A204.1 (cell line): ENCODE measurements around the gene SBK1.
"Not testable (repeated sequence)": the region's sequence is repeated elsewhere in the genome, so short reads cannot be mapped to it uniquely, and the experiment has no call there.

Source experiments
- FAIRE-seq: peaks from 2 replicates; lab custom pipeline; 2012; peaks lifted over from hg19 to GRCh38; lab: Jason Lieb, UNC

Gene SBK1

DNA sequence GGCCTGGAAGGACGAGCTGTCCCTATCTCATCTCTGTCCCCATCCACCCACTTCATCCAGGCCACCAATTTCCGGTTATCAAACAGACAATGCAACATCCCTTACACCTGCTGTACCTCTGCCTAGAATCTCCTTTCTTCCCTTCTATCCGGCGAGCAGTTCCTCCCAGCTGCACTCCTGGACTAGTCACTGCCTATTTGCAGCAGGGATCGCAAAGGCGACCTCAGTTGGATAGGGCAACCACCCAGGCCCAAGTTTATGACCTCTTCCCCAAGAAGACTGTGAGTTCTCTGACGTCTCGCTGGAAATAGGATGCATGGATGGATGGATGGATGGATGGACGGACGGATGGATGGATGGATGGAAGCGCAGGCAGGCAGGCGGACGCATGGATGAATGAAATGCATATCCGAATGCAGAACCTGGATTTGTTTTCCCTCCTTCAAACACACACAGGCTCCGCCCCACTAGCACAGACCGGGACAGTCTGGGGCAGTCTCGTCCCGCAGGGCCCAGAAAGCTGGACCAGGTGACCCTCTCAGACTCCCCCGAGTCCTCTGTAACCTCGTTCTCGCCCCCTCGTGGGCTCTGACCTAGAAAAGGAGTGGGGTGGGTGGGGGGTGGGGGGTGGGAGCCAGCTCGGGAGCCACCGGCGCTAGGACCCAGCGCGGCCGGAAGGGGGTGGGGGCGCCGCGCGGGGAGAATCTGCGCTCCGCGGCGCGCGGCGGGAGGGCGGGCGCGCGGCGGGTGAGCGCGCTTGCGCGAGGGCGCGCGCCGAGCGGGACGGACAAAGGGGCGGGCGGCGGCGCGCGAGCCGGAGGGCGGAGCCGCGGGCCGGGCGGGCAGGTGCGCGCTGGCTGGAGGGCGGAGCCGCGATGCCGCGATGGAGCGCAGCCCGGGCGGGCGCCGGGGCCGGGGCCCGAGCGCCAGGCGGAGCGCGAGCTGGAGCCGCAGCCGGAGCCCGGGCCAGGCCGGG, at the start of gene SBK1:
Gene SBK1 (plus strand): TSS at position 875 of the 976 bp plus-strand sequence. CDS start 24,867 bp downstream, outside the sequence.
- FAIRE-seq: no peak

DNA sequence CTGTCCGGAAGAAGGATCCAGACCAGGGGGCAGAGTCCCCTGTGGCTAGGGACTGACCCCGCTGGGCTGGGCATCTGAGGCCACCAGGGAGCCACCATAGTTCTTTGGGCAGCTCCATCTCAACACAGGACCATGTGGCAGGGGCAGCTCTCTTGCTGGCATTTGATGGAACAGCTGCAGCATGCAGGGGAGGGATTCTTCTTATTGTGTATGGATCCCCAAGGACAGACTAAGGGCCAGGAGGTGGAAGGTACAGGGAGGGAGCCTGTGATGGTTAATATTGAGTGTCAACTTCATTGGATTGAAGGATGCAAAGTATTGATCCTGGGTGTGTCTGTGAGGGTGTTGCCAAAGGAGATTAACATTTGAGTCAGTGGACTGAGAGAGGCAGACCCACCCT, 42.8 kb upstream of the SBK1 start:
- not testable (repeated sequence) for FAIRE-seq

DNA sequence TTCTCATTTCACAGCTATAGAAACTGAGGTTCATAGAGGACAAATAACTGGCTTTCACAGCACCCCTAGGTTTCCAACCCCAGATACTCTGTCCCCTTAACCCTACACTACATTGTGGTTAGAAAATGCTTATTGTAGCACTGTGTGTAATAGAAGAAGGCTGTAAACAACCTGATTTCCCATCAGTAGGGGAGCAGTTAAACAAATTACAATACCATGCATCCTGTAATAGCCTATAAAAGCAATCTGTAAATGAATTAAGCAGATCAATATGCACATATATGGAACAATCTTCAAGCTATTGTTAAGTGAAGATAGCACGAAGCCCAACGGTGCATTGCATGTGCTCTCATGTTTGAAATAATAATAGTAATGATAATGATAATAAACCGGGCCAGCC, 41.3 kb upstream of the SBK1 start:
- FAIRE-seq: no peak

DNA sequence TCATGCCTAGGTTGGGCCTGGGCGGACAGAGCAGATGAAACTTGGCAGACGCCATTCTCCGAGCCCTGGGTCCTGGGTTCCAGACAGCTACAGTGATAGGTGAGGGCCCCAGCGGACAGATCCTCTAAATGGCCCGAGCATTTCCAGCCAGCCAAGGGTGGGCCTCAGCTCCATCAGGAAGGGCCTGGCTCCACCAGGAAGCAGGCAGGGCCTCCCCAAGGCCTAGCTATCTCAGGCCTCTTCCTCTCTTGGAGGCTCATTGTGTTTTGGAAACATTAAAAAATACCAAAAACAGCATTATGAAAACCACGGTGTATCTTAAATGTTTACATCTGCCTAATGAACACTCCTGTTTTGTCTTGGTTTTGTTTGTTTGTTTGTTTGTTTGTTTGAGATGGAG, 38.2 kb upstream of the SBK1 start:
- no peak for FAIRE-seq

DNA sequence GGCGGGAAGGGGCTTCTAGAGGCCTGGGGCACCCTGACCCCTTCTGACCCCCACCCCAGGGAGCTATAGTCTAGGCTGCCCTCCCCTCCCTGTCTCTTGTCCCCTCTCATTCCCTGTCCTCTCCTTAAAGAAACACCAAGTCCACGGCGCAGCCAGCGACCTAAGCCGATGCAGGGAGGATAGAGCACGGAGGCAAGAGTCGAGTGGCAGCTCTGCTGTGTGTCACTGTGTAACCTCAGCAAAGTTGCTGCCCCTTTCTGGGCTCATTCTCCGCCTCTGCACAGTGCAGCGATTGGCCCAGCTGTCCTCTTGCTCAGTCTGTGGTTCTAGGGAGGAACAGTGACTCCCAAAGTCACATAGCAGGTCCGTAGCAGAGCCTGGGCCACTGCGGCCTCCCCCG, 36.5 kb upstream of the SBK1 start:
- FAIRE-seq: no peak

DNA sequence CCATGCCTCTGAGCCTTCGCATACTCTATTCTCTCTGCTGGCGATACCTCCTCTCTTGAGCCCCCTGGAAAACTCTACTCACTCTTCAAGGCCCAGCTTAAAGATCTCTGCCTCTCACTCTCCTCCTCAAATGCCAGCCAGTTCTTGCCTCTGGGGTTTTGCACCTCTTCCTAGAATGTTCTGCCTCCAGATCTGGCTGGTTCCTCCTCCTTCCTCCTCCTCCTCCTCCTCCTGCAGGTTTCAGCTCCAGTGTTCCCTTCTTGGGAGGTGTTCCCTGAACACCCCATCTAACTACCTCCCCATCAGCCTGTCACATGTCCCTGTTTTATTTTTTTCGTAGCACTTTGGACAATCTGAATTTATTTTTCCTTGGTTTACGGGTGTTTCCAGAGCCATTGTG, 35.1 kb upstream of the SBK1 start:
- FAIRE-seq: no peak

DNA sequence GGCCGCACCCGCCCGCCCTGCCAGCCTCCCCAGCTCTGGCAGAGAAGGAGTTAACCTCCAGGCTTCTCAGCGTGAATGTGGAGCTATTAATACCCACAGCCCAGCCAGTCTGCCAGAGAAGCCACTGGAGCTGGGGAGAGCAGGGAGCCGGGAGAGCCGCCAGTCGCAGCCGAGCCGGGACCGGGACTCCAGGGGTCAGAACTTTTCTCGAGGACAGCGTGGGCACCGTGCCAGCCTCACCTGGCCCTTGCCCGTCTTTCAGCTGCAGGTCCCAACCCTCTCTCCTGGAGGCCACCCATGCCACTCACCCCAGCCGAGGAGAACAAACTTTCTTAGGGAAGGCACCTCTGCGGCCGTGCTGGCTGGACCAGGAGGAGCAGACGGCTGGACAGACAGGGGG, 33.8 kb upstream of the SBK1 start:
- FAIRE-seq: no peak

DNA sequence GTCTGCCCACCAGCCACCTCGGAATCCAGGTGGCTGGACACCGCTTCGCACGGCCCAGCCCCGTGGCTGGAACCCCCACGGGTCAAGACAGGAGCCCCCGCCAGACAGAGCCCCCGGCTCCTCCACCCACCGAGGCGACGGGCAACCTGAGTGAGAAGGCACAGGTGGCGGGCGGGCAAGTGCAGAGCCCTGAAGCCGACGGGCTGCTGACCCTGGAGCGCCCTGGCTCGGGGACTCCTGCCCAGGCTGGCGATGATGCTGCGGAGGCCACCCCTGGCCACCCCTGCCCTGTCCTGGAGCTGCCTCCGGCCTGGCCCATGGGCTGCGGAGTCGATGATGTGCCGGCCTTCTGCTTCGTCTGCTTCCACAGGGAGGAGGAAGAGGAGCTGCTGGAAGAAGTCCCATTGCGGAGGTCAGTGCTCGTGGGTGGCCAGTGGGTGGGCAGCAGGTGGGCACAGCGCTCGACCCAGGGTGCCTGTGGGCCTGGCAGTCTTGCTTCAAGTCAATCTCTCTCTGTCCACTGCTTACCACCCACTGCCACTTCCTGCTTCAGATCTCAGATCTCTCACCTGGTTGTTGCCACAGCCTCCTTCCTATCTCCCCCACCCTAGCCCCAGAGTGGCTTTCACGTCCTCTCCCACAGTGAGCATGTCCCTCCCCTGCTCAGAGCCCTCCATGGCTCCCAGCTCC, 33.1 kb upstream of the SBK1 start:
- no peak for FAIRE-seq

DNA sequence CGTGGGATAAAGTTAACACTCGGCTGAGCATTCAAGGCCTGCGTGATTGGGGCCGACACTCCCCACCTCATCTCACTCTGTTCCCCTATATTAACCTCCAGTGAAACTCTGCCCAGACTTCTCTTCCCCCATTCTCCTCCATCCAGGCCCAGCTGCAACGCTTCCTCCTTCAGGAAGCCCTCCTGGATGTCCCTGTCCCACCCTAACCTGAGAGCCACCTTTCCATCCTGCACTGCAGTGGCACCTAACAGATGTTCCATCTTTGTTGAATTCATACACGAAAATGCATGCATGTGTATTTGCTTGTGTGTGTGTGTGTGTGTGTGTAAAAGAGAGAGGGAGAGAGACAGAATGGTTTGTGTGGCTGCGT, 32.6 kb upstream of the SBK1 start:
- FAIRE-seq: no peak

DNA sequence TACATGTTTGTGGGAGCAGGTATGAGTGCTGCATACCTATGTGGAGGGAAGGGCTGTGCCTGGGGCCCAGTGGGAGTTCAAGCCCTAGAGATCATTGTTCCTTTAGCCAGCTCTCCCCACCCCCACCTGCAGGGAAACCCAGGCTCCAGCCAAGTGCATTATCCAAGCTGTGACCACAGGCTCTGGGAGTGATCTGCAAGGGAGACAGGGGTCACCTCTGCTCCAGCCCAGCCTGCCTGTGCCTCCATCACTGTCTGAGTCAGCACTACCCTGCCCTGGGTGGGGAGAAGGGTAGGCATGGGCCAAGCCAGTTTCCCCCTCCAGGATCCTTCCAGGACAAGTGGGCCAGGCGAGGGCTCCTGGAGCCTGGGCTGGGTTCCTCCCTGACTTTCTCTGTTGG, 32.1 kb upstream of the SBK1 start:
- FAIRE-seq: no peak

DNA sequence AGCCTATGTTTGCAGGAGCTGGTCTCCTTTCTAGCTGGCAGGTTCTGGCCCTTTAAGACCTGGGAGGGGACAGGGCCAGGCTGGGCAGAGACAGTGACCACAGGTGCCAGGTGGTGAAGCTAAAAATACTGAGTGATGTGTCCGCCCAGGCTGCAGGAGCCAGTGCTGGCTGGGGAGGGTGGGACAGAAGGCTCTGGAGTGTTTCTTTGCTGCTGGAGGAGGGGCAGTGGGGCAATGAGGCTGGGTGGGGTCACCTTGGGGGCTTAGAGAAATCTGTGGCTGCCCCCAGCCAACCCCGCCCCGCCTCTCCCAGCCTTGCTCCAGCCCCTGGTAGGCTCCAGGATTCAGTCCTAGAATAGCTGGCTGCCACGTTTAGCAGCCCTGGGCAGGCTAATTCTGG, 30.4 kb upstream of the SBK1 start:
- FAIRE-seq: no peak

DNA sequence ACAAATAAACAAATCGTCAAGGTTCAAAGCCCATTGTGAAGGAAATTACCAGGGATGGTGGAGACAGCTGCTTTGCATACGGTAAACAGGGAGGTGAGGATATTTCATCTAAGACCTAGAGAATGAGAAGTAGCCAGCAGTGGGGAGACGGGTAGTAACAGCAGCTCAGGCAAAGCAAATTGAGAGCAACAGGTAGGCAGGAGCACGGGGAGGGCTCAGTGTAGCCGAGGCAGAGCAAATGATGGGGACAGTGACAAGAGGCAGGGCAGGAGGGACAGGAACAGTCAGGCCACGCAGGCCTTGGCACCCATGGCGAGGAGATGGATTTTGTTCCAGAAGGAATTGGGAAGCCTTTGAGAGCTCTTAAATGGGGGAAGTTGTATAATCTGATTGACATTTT, 29.0 kb upstream of the SBK1 start:
- no peak for FAIRE-seq

DNA sequence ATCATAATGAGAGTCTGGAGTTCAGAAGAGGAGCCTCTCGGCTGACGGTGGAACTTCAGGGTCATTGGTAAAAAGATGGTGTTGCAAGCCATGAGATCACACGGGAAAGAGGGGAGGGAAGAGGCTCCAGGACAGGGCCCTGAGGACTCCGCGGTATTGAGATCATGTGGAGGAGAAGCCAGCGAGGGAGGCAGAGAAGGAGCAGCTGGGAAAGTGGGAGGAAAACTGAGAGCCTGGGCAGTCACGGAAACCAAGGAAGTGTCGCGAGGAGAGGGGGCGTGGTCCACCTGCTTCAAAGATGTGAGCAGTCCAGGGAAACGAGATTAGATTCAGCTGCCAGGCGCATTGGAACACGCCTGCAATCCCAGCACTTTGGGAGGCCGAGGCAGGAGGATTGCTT, 27.7 kb upstream of the SBK1 start:
- no peak for FAIRE-seq

DNA sequence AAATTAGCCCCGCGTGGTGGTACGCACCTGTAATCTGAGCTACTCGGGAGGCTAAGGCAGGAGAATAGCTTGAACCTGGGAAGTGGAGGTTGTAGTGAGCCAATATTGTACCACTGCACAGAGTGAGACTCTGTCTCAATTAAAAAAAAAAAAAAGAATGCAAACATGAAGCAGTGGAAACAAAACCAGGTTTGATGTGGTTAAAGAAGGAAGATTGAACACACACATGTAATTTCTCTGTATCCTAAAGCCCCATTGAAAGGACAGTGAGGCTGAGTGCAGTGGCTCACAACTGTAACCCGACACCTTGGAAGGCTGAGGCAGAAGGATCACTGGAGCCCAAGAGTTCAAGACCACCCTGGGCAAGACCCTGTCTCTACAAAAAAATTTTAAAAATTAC, 26.5 kb upstream of the SBK1 start:
- no peak for FAIRE-seq

DNA sequence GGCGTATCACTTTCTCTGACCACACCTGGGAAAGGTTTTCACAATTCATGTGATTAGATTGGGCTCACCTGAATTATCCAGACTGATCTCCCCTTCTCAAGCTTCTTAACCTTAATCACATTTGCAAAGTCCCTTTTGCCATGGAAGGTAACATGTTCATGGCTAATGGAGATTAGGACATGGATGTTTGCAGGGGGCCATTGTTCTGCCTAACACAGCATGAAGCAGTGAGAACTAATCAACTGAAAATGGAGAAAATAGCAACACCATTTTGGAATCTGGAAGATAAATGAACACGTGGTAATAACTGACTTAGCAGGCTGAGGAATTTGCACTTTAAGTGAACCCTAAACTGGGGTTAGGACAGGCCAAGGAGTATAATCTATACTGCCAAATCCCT, 25.0 kb upstream of the SBK1 start:
- no peak for FAIRE-seq

DNA sequence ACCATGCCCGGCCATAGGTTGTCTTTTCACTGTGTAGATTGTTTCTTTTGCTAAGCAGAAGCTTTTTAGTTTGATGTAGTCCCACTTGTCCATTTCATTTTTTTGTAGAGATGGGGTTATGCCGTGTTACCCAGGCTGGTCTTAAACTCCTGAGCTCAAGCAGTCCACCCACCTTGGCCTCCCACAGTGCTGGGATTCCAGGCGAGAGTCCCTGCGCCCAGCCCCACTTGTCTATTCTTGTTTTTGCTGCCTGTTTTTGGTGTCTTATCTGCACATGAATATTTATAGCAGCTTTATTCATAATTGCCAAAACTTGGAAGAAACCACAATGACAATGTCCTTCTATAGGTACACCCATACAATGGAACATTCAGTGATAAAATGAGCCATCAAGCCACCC, 18.8 kb upstream of the SBK1 start:
- FAIRE-seq: no peak

DNA sequence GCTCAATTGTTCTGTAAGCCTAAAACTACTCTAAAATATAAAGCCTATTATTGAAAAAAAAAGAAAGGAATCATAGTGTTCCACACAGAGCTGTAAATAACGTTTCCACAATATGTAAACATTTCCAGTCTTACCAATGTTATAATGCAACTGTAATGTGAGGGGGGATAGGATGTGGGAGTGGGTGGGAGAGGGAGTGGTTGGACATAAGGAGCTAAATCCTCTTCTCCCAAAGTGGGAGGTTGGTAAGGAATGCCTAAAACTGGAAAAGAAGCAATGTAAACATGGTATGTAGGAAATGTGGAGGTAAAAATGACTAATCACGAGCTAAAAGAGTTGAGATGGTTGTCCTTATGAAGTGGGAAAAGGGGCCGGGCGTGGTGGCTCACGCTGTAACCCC, 17.6 kb upstream of the SBK1 start:
- no peak for FAIRE-seq

DNA sequence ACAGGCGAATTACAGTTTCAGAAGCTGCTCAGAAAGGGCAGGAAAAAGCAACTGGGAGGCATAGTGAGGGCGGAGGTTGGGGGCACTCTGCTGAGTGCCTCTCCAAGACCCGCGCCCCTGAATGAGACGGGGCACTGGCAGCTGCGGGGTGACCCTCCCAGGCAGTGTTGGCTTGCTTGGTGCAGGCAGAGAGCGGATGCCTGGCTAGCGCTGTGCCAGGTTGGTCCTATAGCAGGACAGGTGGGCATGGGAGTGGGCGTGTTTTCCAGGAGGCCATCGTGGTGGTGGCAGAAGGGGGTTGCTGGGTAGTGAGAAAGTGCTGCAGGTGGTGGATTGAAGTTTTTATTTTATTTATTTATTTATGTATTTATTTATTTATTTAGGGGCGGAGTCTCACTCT, 16.0 kb upstream of the SBK1 start:
- FAIRE-seq: no peak

DNA sequence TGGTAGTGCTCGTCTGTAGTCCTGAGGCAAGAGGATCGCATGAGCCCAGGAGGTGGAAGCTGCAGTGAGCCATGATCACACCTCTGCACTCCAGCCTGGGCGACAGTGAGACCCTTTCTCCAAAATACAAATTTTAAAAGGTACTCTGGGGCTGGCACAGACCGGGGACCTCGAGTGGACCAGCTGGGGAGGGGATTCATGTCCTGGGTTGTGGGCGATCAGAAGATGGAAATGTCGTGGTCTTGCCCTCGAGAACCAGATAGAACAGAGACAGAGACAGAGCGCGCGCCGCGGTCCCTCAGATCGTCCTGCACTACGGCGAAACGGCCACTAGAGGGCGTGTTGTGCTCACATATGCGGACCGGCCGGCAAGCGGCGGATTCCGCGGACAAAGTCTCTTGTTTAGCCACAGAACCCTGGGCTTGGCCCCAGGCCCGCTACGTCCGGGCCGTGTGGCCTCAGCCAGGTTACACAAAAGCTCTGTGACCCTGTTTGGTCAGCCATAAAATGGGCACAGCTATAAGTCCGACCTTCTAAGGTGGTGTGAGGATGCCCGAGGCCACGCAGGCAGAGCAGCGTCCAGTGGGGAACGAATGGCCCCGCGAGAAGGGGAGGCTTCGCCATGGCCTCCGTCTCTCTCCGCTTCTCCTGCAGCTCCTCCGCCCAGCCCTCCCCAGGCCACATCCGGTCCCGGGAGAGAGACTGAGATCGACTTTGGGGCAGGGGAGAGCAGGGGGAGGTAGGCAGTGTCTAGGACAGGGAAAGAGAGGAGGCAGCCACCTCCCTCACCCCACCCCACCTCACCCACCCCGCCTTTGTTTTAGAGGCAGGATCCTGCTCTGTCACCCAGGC, 14.6 kb upstream of the SBK1 start:
- peak; percentile 52 for FAIRE-seq

DNA sequence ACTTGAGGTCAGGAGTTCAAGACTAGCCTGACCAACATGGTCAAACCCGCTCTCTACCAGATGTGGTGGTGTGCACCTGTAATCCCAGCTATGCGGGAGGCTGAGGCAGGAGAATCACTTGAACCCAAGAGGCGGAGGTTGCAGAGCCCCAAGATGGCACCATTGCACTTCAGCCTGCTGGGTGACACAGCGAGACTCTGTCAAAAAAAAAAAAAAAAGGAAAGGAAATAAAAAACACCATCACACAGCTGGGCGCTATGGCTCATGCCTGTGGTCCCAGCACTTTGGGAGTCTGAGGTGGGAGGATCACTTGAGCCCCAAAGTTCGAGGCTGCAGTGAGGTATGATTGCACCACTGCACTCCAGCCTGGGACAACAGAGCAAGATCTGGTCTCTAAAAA, 13.3 kb upstream of the SBK1 start:
- no peak for FAIRE-seq

DNA sequence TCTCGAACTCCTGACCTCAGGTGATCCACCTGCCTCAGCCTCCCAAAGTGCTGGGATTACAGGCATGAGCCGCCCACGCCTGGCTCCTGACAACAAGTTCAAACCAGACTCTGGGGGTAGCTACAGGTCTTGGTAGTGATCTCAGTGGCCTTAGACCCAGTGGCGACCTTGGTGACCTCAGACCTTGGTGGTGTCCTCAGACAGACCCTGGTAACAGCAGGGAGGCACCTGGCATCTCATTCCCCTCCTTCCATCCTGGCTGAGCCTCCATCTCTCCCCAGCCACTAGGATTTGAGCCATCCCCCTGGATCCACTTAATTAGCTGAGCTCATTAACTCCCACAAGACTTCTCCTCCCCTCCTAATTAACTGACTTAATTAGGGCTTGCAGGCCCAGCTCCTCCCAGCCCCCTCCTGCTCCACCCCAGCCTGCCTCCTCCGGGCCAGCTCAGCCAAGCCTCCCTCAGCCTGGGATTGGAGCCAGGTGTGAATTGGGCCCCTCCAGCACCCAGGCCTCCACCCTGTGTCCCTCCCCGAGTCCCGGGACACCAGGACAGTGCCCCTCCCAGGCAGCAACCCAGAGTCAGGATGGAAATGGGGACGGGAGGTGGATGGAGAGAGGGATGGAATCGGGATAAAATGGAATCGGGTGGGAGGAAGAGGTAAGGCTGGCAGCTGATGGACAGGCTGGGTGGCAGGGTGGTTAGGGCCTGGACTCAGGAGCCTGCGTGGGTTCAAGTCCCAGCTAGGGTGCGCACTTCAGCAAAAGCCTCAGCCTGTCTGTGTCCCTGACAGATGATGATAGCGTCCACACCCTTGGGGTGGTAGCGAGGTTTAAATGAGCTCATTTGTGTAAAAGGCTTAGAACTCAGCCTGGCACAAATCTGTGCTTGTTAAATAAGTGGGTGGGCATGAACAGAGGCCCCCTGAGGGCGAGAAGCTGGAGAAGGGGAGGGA, 11.2 kb upstream of the SBK1 start:
- no peak for FAIRE-seq

DNA sequence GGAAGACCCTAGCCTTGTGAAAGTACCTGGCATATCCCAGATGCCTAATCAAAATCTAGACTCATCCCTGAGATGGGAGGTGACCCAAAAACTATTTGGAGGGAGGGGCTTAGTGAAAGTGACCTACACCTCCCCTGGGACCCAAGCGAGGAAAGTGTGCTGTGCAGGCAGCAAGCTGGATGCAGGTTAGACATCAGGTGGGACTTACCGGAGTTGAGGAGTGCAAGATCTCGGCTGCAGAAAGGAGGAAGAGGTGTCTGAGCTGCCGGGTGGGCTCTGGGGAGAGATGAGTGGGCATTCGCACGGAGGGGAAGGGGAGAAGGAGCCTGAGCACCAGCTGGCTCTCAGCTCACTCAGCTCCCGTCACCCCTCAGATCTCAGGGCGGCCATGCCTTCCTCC, 10.3 kb upstream of the SBK1 start:
- no peak for FAIRE-seq
